Measurements from ENCODE around the gene S1PR3.

Gene S1PR3

DNA sequence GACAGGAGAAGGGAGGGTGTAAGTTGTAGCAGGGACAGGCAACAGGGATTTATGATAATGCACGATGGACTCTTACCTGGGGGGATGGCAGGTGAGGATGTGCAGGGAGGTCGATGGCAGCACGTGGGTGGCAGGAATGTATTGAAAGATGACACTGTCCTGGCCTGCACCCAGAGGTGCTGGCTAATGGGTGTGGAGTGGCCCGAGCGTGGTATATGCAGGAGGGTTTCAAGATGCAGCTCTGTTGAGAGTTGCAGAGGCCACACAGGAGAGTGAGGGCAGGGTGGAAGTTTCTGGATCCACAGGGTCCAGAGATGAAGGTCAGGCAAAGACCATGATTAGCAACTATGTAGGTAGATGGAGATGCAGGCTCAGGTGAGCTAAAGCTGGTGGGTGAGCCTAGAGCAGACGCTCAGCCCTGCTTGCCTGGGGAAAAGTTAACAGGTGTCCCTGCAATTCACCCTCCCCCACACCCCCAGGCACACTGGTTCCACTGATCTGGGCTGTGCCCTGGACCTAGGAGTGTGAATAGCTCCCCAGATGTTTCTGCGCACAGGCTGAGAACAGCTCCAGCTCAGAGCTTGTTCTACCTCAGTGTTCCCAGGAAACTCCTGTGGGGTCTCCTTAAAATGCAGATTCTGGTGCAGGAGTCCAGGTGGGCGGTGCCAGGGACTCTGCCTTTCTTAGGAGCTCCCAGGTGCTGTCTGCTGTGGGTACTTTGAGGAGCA lies 21.5 kb upstream of the S1PR3 start:
- no peak for DNase-seq (ENCODE audit: low spot score)

DNA sequence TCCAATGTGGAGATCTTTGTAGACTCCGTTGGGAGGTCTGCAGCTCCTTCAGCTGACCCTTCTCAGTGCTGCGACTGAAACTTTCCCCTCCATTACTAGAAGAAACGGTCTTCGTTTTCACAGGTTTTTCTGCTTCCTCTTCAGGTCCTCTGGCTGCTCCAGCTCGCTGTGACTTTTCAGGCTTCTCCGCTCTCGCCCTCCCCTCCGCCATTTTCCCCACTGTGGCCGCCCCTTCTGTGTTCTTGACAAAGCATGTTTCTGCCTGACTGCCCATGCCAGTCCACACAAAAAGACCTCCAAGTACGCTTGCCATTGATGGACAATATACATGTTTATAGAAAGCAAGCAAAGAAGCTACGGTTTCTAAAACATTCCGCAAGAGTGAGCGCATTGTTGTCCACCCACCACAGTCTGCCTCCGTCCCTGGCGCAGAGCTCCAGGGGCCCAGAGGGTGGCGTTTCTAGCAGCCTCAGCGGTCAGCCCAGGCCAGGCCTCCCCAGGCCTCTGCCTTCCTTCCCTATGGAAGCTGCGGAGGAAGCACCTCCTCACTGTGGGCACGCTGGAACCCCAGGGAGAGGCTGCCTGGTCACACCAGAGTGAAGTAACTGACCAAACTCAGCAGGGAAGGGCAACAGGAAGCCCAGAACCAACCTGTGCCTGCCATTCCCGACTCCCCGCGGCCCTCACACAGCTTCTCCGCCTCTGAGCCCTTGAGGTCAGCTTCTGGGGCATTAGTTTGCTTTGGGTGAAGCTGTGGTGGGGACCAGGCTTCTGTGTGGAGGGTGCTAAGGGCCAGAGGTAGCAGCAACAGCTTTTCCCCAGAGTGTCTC lies 19.9 kb upstream of the S1PR3 start:
- DNase-seq (ENCODE audit: low spot score), result no peak

DNA sequence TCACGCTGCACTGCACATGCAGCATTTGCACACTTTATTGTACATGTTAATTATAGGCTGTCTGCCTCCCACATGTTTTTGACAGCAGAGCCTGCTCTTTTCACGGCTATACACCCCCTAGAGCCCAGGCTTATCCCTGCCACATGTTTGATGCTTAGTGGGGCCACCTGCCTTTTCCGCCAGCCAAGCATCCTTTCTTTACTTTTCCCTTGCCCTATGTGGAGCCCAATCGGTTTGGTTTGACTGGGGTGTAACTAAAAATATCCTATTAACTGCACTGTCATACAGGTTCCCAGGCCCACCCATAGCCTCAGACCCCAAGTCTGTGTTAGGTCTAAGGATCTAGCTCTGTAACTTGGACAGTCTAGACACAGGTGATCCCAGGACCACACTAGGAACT lies 18.9 kb upstream of the S1PR3 start:
- DNase-seq (ENCODE audit: low spot score), result no peak

DNA sequence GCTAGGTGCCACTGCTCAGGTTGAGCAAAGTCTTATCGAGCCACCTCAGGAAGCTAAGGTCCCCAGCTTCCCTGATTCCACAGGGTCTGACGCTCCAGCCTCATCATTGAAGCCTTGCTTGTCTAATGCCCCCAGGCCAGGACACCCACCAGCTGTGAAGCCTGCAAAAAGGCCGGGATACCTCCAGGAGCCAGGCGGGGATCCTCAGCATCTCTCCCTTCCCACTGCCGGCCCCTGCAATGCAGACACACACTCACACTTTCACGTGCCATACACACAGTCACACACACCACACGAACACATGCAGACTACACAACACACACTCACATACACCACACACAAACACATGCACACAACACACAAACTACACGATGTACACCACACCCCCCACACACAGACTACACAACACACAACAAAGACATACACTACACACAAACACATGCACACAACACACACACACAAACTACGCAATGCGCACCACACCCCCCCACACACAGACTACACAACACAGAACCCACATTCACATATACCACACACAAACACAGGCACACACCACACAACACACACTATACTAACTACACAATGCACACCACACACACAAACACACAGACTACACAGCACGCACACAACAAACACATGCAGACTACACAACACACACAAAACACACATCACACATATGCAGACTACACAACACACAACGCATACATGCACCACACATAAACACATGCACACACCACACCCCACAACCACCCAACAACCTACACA lies 17.8 kb upstream of the S1PR3 start:
- DNase-seq (ENCODE audit: low spot score), result no peak

DNA sequence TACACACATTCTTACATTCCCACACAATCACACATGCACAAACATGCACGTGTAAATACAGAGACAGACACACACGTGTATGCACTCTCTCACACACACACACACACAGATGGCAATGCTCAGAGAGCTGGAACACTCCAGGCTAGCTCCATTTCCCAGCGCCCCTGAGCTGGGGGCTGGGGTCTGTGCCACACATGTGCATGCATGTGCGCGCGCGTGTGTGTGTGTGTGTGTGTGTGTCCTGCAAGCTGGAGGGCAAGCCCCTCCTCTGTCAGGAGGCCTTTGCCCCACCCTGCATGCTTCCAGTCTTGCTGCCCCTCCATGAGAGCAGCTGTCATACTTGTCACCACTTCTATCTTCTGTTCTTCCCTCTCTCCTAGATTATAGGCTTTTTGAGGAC lies 16.6 kb upstream of the S1PR3 start:
- no peak for DNase-seq (ENCODE audit: low spot score)

DNA sequence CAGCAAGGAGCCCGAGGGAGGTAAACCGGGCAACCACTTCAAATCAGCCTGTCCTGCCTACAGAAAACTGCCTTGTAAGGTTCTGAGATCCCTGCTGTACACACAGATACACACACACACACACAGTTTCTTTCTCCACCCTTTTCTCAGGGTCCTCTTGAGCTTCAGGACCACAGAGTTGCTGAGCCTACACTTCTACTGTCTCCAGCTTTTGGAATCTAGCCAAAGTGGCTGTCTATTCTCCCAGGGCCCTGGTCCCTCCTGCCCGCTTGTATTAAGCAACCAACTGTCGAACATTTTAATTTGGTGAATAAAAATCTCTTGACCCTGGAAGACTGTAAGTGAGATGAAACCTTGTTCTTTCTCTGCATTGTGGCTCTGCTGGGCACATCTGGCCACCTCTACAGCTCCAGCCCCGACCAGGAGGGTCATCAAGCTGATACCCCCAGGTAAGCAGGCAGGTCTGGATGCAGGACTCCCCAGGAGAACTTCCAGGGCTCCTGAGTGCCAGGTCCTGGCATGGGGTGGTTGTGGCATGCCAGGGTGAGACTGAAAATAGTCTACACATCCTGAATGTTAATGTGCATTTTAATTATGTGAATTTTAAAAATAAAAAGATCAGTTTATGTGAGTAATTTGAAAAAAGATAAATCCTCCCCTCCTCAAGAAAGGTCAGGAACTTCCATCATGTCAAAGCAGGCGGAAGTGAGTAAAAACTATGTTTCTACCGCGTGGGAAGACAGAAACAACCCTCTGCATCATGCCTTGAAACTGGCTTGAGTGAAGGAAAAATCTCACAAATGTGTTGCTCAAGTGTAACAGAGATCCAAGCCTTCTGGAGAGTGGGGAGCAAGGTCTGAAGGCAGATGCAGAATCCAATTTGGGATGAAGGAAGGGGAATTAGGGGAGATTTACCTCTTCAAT lies 15.0 kb upstream of the S1PR3 start:
- no peak for DNase-seq (ENCODE audit: low spot score)

DNA sequence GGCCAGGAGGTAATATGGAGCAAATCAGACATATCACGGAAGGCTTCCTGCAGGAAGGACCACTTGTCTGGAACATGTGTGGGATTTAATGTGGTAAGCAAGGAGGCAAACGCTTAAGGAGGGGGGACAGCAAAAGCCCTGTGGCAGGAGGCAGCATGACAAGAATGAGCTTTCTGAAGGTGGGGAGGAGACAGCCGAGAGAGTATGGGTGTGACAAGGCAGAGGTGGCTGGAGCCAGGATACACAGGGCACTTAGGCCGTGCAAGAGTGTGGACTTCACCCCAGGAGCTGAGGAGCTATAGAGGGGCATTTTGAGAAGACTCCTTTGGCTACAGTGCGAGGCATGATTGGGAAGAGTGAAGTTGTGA lies 14.4 kb upstream of the S1PR3 start:
- no peak for DNase-seq (ENCODE audit: low spot score)

DNA sequence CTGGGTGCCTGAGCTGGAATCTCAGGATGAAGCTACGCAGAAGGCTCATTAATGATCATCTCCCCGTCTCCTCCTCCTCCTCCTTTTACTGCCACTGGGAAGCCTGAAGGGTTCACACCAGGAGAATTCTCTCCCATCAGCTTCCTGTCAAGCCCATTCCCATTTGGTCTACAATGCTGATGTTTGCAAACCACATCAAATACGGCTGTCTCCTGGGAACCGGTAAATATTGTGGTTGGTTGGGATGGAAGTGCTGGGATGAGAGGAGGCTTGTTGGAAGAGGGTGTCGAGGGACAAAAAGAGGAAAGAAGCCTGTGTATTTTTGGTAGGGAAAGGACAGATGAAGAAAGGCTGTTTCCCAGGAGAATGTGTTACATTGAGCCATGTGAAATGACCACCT lies 13.2 kb upstream of the S1PR3 start:
- DNase-seq (ENCODE audit: low spot score), result no peak

DNA sequence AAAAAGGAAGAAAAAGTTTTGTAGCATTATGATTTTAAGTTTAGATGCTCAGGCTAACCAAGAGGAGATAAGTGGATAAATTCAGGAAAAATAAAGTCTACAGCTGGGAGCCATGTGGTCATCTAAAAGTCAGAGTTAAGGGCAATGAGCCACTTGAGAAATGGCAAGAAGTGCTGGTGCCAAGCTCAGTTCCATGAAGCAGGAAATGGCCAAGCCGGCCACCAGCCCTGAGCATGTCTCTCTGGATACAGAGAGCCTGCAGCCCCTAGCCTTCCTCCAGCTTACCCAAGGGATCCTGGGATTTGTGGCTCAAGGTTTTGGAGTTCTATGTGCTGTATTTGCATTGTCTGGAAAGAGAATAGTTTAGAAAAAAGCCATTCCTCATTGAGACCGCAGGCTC lies 12.2 kb upstream of the S1PR3 start:
- DNase-seq (ENCODE audit: low spot score), result no peak

DNA sequence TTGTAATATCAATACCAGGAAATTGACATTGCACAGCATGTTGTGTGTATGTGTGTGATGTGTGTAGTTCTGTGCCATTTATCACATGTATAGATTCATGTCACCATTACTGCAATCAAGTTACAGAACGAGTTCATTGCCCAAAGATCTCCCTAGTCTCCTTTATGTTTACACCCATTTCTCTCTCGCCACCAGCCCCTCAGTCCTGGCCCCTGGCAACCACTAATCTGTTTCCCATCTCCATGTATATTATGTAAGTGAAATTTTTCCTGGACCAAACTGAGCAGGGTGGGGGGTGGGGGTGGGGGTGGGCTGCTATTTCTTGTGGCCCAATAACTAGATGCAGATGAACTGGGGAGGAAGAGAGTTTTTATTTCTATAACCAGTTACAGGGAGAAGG lies 11.5 kb upstream of the S1PR3 start:
- DNase-seq (ENCODE audit: low spot score), result no peak

DNA sequence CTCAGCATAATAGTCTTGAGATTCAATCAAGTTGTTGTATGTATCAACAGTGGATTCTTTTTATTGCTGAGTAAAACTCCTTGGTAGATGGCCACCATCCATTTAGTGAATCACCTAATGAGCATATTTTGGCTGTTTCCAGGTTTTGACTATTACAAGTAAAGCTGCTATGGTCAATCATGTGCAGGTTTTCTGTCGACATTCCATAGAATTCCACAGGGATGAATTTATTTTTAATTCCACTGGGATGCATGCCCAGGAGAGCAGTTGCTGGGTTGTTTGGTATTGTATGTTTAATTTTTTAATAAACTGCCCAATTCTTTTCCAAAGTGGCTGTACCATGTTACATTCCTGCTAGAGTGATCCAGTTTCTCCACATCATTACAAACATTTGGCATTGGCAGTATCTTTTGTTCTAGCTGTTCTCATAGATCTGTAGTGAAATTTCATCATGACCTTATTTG lies 10.5 kb upstream of the S1PR3 start:
- DNase-seq (ENCODE audit: low spot score), result no peak

DNA sequence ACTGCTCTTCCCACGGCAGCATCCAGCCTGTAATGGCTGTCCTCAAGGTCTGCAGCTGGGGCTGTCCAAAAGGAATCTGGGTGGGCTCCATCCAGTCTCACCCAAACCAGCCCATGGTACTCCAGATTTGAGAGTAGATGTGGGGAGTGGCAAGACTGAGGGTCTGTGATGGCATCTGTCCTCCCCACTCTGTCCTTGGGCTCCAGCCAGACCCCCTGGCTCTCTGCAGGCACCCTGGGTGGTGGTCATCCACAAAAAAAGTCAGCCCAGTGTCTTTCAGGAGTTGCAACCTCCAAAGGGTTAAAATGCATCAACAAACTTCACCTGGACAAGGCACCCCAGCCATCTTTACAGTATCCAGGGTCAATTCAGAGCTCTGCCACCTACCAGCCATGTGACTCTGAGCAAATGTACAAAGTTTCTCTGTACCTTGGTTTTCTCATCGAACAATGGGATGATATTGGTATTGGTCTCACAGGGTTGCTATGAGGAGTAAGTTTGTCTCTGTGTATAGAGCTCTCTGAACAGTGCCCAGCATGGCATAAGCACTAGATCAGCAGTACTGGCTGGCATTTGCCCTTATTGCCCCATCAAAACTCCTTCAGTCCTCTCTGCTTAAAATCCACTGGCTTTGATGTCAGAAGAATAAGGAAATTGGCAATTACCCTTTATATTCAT lies 7.3 kb upstream of the S1PR3 start:
- DNase-seq (ENCODE audit: low spot score), result no peak

DNA sequence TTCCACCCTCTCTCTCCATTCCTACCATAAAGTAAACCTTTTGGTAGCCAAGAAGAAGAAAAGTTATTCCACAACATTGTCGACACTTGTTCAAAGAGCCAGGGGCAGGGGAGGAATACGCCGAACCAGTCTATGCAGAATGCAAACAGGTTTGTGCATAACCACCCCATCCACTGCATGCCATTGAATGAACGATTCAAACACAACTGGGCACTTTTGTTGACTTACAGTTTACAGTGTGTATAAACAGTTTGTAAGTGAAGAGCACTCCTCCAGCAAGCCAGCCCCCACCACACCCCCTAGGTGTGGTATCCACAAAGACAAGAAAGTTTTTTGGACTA lies 6.8 kb upstream of the S1PR3 start:
- no peak for DNase-seq (ENCODE audit: low spot score)

DNA sequence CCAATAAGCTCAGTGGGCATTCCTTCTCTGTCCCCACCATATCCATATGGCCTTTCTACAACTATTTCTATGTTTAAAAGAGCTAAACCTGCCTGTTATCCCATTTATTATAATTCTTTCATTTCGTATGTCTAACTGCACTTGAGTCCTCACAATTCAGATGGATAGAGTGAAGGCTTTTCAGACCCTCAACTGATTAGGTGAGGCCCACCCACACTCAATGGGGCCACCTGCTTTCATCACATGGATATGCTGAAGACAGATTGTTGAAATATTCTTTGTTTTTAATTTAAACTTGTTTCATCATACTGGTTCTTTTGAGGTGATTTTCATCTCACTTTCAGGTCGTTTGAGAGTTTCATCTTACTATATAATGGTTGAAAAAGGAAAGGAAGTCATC lies 5.7 kb upstream of the S1PR3 start:
- no peak for DNase-seq (ENCODE audit: low spot score)

DNA sequence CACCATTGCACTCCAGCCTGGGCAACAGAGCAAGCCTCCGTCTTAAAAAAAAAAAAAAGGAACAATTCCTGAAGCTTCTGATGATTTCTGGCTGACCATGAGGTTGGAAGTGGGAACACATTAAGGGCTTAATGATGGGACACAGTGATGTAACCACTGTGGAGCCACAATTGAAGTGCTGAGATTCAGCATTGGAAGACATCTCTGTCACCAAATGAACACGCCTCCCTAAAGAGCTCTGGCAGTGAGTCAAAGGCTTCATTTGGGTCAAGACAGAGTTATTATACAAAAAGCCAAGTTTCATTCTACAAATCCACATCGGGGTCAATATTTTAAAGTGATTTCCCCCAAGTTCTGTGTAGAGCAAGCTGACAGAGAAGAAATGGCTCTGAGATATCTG lies 4.5 kb upstream of the S1PR3 start:
- no peak for DNase-seq (ENCODE audit: low spot score)

DNA sequence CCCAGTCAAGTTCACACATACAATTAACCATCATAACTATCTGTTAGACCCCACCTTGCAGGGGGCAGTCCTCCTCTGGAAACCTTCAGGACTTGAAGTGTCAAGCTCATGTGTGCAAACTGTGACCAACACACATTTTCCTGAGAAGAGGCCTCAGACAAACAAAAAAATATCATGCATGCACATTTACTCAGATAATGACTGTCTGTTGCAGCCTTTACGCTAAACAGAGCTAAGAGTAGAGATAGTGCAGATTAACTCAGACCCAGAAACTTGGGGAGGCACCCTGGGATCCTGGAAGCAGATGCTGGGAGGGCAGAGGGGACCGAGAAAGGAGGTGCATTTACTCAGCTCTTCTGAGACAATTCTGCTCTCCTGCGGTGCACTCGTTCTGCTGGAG lies 3.6 kb upstream of the S1PR3 start:
- DNase-seq (ENCODE audit: low spot score), result no peak

DNA sequence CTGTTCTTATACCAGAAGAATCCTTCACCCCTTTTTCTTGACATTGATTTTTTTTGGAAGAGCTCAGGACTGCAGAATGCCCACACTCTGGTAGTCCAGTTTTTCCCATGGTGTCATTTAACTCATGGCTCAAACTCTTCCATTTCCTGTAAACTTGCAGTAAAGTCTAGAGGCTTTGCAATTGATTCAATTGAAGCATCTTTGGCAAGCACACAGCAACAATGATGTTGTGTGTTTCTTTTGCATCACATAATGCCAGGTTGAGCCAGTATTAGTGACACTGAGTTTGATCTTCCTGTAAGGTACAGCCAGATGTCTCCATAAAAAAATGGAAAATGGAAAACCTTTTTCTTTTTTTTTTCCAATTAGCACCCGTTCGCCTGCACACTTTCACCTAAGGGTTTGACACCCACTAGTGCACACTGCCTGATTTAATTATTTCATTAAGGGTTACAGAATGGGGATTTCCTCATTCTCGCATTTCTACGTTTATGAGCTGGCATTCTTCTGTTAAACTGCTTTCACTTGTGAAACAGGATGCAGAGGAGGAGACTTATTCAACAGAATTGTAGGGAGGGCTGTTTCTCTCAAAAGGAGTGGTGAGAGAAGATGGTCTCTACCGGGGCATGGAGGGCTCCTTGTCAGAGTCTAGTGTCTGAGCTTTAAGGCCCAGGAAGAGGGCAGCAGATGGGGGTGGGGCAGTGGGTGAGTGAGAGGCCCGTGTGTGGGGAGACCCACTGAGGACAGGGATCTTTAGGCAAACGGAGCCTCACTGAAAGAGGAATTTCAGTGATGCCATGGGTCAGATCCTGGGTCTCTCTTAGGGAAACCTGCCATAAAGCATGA lies 2.2 kb upstream of the S1PR3 start:
- DNase-seq (ENCODE audit: low spot score), result no peak

DNA sequence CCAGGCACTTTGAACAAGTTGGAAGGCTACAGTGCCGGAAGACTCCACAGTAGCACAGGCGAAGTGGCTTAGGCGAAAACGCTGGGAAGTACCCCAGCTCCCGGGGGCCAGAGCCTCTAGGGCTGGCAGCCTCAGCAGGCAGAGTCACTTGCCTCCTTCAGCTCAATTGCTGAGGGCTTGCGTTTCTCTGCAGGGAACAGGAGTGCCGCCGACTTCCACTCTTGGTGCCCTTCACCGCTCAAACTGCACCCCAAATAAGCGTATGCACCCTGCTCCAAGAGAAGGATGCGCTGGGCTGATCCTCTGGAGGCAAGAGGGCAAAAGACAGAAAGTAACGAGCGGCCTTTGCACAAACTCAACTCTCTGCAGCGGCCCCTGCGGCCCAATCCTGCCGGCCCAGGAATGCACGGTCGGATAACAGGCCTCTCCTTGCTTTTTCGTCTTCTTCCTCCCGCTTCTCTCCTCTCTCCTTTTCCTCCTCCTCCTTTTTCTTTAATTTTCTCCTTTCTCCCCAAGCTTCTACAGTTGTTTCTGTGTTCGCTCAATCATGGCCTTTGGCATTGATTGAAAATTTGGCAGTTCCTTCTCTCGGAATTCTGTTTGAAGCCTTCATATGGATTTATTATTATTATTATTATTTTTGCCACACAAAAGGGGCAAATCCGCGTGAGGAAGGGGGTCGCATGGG lies 1.1 kb upstream of the S1PR3 start:
- no peak for DNase-seq (ENCODE audit: low spot score)

DNA sequence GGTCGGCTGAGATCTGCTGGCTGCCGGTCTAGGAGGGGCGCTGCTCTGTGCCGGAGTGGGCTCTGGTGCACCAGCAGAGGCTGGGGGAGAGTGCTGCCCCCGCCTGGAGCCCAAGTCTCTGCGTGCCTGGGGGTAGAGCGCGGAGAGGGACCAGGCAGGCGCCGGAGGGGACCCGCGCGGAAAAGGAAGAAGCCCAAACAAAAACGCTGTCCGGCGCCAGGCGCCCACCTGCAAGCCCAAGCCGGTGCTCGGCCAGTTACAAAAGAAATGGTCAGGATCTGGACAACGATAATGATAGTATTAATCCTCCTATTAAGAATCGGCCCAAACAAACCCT lies 571 bp upstream of the S1PR3 start:
- no peak for DNase-seq (ENCODE audit: low spot score)

DNA sequence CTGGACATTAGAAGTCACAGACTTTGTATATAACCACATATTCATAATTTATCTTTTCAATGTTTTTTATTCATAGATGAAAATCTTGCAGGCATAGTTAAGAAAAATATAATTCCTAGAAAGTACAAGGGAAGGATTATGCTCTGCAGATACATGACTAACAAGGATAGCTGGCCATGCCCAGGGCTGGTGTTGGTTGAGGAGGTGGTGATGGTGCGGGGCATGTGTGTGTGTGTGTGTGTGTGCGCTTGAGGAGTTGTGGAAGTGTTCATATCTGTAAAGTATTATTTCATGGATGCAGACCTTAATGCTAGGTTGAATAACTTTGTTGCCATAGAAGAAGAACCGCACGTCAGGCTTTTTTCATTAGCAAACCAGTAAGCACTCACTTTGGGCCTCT lies 1.3 kb downstream of the S1PR3 start:
- no peak for DNase-seq (ENCODE audit: low spot score)
